HCT116 (cell line): Measurements from ENCODE around the gene HOMER1. TPM values are rescaled to one million over a fixed set of nuclear protein-coding genes. Genes with fewer than 3 reads are reported as not detected.
A peak's percentile ranks its signal among the peaks of the same experiment; 100 is the strongest.

Experiments used
- ATAC-seq: fragments of 200-7000 bp; cut with Tn5 transposase; 2 replicates; pipeline ENCODE4 v1.9.1; 2020; ENCODE audit warnings: mild to moderate bottlenecking, moderate library complexity
- BruUV-seq: library from RNA; stranded (reverse); fragments of 400-500 nt; replicated peaks from 2 replicates; lab custom pipeline; 2021; lab: Mats Ljungman, UMichigan
- CTCF ChIA-PET: fragments of 300-600 bp; sonication (Branson Sonifier 250); formaldehyde crosslinking; loops from one replicate; lab custom pipeline; 2021; ENCODE audit warnings: antibody characterized with exemption; lab: Charles Lee
- POLR2A ChIA-PET: fragments of 300-600, 350-600 bp; sonication (Branson Sonifier 250); formaldehyde crosslinking; loops from one replicate; lab custom pipeline; 2021; ENCODE audit warnings: antibody characterized with exemption; lab: Charles Lee
- RAD21 ChIA-PET, 2 experiments: fragments of 300-600 bp; sonication (Branson Sonifier 250); formaldehyde crosslinking; loops; one replicate each; lab custom pipeline; 2023; ENCODE audit warnings: low total read pairs in 2 of 2; ENCODE audit not compliant: uncharacterized antibody in 2 of 2, unreplicated experiment in 2 of 2, low non-redundant PET in 1 of 2; lab: Charles Lee
- DNase-seq: peaks from one replicate; pipeline ENCODE4 v3.0.0-alpha.2; 2010; ENCODE audit warnings: low read depth, low spot score
- H2AFZ ChIP-seq: fragments of 200-600 bp; shearing (Covaris generic), sonication (generic); 2 replicates; pipeline ENCODE4 v1.6.1; 2017; ENCODE audit warnings: low read depth, mixed run types, mixed read lengths, antibody characterized with exemption, low read length; ENCODE audit not compliant: poor library complexity, severe bottlenecking
- H3K27ac ChIP-seq: 2 replicates; pipeline ENCODE4 v1.5.1; 2012; ENCODE audit warnings: low read depth, low read length
- H3K27me3 ChIP-seq: fragments of 200-600 bp; sonication (generic); 2 replicates; pipeline ENCODE4 v1.6.1; 2016; ENCODE audit warnings: mixed run types, low read length, mixed read lengths; ENCODE audit not compliant: insufficient read depth
- H3K36me3 ChIP-seq, 2 experiments: fragments of 200-500 bp in 1 of 2; fragments of 200-600 bp in 1 of 2; sonication (Bioruptor generic) in 1 of 2; sonication (generic) in 1 of 2; 2 replicates each; pipeline versions ENCODE4 v1.5.1 to v1.6.1; 2014 to 2016; ENCODE audit warnings: low read length in 2 of 2, inconsistent platforms in 1 of 2, mixed read lengths in 1 of 2, mixed run types in 1 of 2; ENCODE audit not compliant: insufficient read depth in 2 of 2, control insufficient read depth in 1 of 2
- H3K4me1 ChIP-seq, 2 experiments: fragments of 200-600 bp in 1 of 2; sonication (generic) in 1 of 2; 2 replicates each; pipeline versions ENCODE4 v1.5.1 to v1.6.1; 2012 to 2017; ENCODE audit warnings: low read length in 2 of 2, inconsistent platforms in 1 of 2, mild to moderate bottlenecking in 1 of 2, mixed read lengths in 1 of 2, mixed run types in 1 of 2, moderate library complexity in 1 of 2; ENCODE audit not compliant: insufficient read depth in 2 of 2, control insufficient read depth in 1 of 2
- H3K4me2 ChIP-seq: fragments of 200-600 bp; sonication (generic); 2 replicates; pipeline ENCODE4 v1.6.1; 2017; ENCODE audit warnings: mixed run types, low read length, mixed read lengths
- H3K4me3 ChIP-seq, 2 experiments: fragments of 200-600 bp in 1 of 2; sonication (generic) in 1 of 2; replicated peaks in 1 of 2; 2 replicates each; pipeline ENCODE4 v1.5.1; 2011 to 2016; ENCODE audit warnings: low read length in 2 of 2, control low read depth in 1 of 2, low read depth in 1 of 2, mild to moderate bottlenecking in 1 of 2, mixed read lengths in 1 of 2, mixed run types in 1 of 2
- H3K79me2 ChIP-seq: fragments of 200-600 bp; sonication (generic); 2 replicates; pipeline ENCODE4 v1.6.1; 2017; ENCODE audit warnings: mild to moderate bottlenecking, mixed run types, low read length, moderate library complexity, mixed read lengths; ENCODE audit not compliant: insufficient read depth
- H3K9ac ChIP-seq: fragments of 200-600 bp; sonication (generic); 2 replicates; pipeline ENCODE4 v1.6.1; 2016; ENCODE audit warnings: low read length, mixed read lengths
- H3K9me2 ChIP-seq: fragments of 200-600 bp; sonication (generic), shearing (Covaris generic); 2 replicates; pipeline ENCODE4 v1.6.1; 2017; ENCODE audit warnings: mixed run types, mild to moderate bottlenecking, moderate library complexity; ENCODE audit not compliant: insufficient read depth
- H3K9me3 ChIP-seq, 2 experiments: fragments of 200-500 bp in 1 of 2; fragments of 200-600 bp in 1 of 2; sonication (Bioruptor generic) in 1 of 2; sonication (generic) in 1 of 2; 2 replicates each; pipeline ENCODE4 v1.6.1; 2014 to 2017; ENCODE audit warnings: low read length in 2 of 2, mixed read lengths in 2 of 2, inconsistent platforms in 1 of 2, low read depth in 1 of 2, mild to moderate bottlenecking in 1 of 2, mixed run types in 1 of 2, moderate library complexity in 1 of 2; ENCODE audit not compliant: control insufficient read depth in 1 of 2, insufficient read depth in 1 of 2
- H4K20me1 ChIP-seq: fragments of 200-600 bp; sonication (generic), shearing (Covaris generic); 2 replicates; pipeline ENCODE4 v1.6.1; 2017; ENCODE audit warnings: mixed run types, mild to moderate bottlenecking, moderate library complexity; ENCODE audit not compliant: insufficient read depth
- ATF3 ChIP-seq: IDR thresholded peaks from 2 replicates; pipeline ENCODE4 v1.6.1; 2012
- CEBPB ChIP-seq: IDR thresholded peaks from 2 replicates; pipeline ENCODE4 v1.6.1; 2012; ENCODE audit warnings: low read depth
- CTCF ChIP-seq, 3 experiments: fragments of 200-600 bp in 1 of 3; sonication (generic) in 1 of 3; IDR thresholded peaks in 2 of 3; conservative IDR thresholded peaks in 1 of 3; 2 replicates each; pipeline ENCODE4 v1.5.1; 2012 to 2017; ENCODE audit warnings: low read depth in 2 of 3, low read length in 2 of 3, antibody characterized with exemption in 1 of 3, borderline replicate concordance in 1 of 3, control low read depth in 1 of 3, mild to moderate bottlenecking in 1 of 3, mixed read lengths in 1 of 3, mixed run types in 1 of 3, moderate library complexity in 1 of 3; ENCODE audit not compliant: insufficient read depth in 1 of 3
- EGR1 ChIP-seq: IDR thresholded peaks from 2 replicates; pipeline ENCODE4 v1.6.1; 2012; ENCODE audit warnings: low read depth
- ELF1 ChIP-seq: IDR thresholded peaks from 2 replicates; pipeline ENCODE4 v1.6.1; 2012; ENCODE audit warnings: low read depth, borderline replicate concordance
- EZH2 ChIP-seq: fragments of 200-600 bp; sonication (generic); IDR thresholded peaks from 2 replicates; pipeline ENCODE4 v1.6.1; 2017; ENCODE audit warnings: antibody characterized with exemption, mixed run types
- EZH2phosphoT487 ChIP-seq: fragments of 200-600 bp; IDR thresholded peaks from 2 replicates; pipeline ENCODE4 v1.6.1; 2018; ENCODE audit warnings: antibody characterized with exemption, borderline replicate concordance
- FOSL1 ChIP-seq: IDR thresholded peaks from 2 replicates; pipeline ENCODE4 v1.6.1; 2012; ENCODE audit warnings: low read depth
- POLR2A ChIP-seq: IDR thresholded peaks from 2 replicates; pipeline ENCODE4 v1.7.0; 2011; ENCODE audit warnings: borderline replicate concordance; ENCODE audit not compliant: insufficient read depth, insufficient read length; ENCODE audit errors: extremely low read depth
- POLR2AphosphoS5 ChIP-seq: IDR thresholded peaks from 2 replicates; pipeline ENCODE4 v1.6.1; 2011; ENCODE audit warnings: mild to moderate bottlenecking, low read depth, low read length, moderate library complexity
- RAD21 ChIP-seq: IDR thresholded peaks from 2 replicates; pipeline ENCODE4 v1.6.1; 2012; ENCODE audit warnings: low read depth, mild to moderate bottlenecking
- REST ChIP-seq: IDR thresholded peaks from 2 replicates; pipeline ENCODE4 v1.6.1; 2012; ENCODE audit warnings: low read depth
- SIN3A ChIP-seq: IDR thresholded peaks from 2 replicates; pipeline ENCODE4 v1.6.1; 2012; ENCODE audit warnings: low read depth
- TCF7L2 ChIP-seq: IDR thresholded peaks from 2 replicates; pipeline ENCODE4 v1.7.0; 2011; ENCODE audit warnings: borderline replicate concordance, inconsistent platforms; ENCODE audit not compliant: insufficient read depth, insufficient read length; ENCODE audit errors: extremely low read depth
- YY1 ChIP-seq: IDR thresholded peaks from 2 replicates; pipeline ENCODE4 v1.6.1; 2011; ENCODE audit warnings: low read length, low read depth, moderate library complexity, mild to moderate bottlenecking; ENCODE audit not compliant: insufficient replicate concordance; ENCODE audit errors: extremely low read depth
- ZBTB33 ChIP-seq: IDR thresholded peaks from 2 replicates; pipeline ENCODE4 v1.6.1; 2011; ENCODE audit warnings: mild to moderate bottlenecking, low read length, moderate library complexity; ENCODE audit not compliant: insufficient replicate concordance; ENCODE audit errors: extremely low read depth
- ZFX ChIP-seq: fragments of 450-650 bp; IDR thresholded peaks from 2 replicates; pipeline ENCODE4 v1.6.1; 2017
- ZNF274 ChIP-seq: fragments of 200-500 bp; sonication (Bioruptor generic); IDR thresholded peaks from 2 replicates; pipeline ENCODE4 v1.6.1; 2014; ENCODE audit warnings: mild to moderate bottlenecking, low read depth, low read length, inconsistent platforms
- intact Hi-C: fragments of 100-400 bp; cut with micrococcal nuclease; formaldehyde crosslinking; loops from 2 replicates; pipeline ENCODE4 v1.10.0; 2022
- total RNA-seq: library from RNA; stranded (reverse); gene quantifications from one replicate; pipeline ENCODE4 v1.2.1, GENCODE V29; 2021; ENCODE audit not compliant: unreplicated experiment

The HOMER1 gene
- total RNA-seq, 1 experiment from 2014 or later = 21.4 TPM

GRCh38 chr5:79512049-79512448 is 1.9 kb downstream of the HOMER1 start:
- intact Hi-C loops = loop anchor here (10.0 kb wide), 1 partner anchor 57 kb away; no protein-coding TSS in a partner anchor
- H3K36me3 ChIP-seq = no peaks in the 10 kb centered on the region
- no TSS peak for BruUV-seq
- no peak for TF ChIP-seq ZBTB33
- TF ChIP-seq EZH2phosphoT487 = no peak
- TF ChIP-seq REST = no peak
- TF ChIP-seq FOSL1 = no peak
- TF ChIP-seq EGR1 = no peak
- no peak for TF ChIP-seq YY1
- no peak for TF ChIP-seq CEBPB
- TF ChIP-seq RAD21 = no peak
- TF ChIP-seq ZNF274 = no peak
- TF ChIP-seq ELF1 = no peak
- TF ChIP-seq POLR2AphosphoS5 = no peak
- TF ChIP-seq TCF7L2 = no peak
- no peak for TF ChIP-seq ZFX
- no peak; the same call in 1 of the 2 replicates for TF ChIP-seq SIN3A
- no peak for TF ChIP-seq CTCF (IDR thresholded peaks at IDR 0.05 in 2 of 3, conservative IDR thresholded peaks at IDR 0.05 in 1 of 3; ENCODE audit: borderline replicate concordance in 1 of 3, insufficient read depth in 1 of 3, low read depth in 2 of 3, low read length in 2 of 3)
- no peak for TF ChIP-seq POLR2A
- TF ChIP-seq ATF3 = no peak
- TF ChIP-seq EZH2 = no peak
- RAD21 ChIA-PET = no interaction called here
- H3K27me3 ChIP-seq = no peaks in the 10 kb centered on the region
- H3K27ac ChIP-seq = no peak overlapping the region
- no peaks in the 10 kb centered on the region for H3K9me3 ChIP-seq
- no peak overlapping the region for H2AFZ ChIP-seq
- H3K4me1 ChIP-seq = peaks cover 12 to 25% of the 10 kb centered on the region in 2 experiments
- no peaks in the 10 kb centered on the region for H4K20me1 ChIP-seq
- no peak overlapping the region; a peak in 1 of 4 replicates for H3K4me3 ChIP-seq
- CTCF ChIA-PET = no interaction called here
- H3K4me2 ChIP-seq = peak overlapping the region; percentile 86
- no peaks in the 10 kb centered on the region for H3K9me2 ChIP-seq
- peaks cover 56% of the 10 kb centered on the region for H3K79me2 ChIP-seq
- ATAC-seq = no peak
- no peak for DNase-seq
- no peak overlapping the region for H3K9ac ChIP-seq
- POLR2A ChIA-PET = no interaction called here
